Mucosa of rectum (tissue), 2 donors: ENCODE measurements around the gene EIF3A.

ENCODE experiments used
- H3K27ac ChIP-seq, 2 donors: one replicate each; pipeline ENCODE4 v1.7.0; 2013; ENCODE audit warnings: inconsistent platforms in 2 of 2, low read depth in 2 of 2, low read length in 2 of 2
- H3K27me3 ChIP-seq, 2 donors: one replicate each; pipeline ENCODE4 v1.7.0; 2013; ENCODE audit warnings: low read length in 2 of 2; ENCODE audit not compliant: control insufficient read depth in 2 of 2, insufficient read depth in 2 of 2
- H3K36me3 ChIP-seq, 2 donors: one replicate each; pipeline ENCODE4 v1.7.0; 2013; ENCODE audit warnings: low read length in 2 of 2; ENCODE audit not compliant: control insufficient read depth in 2 of 2, insufficient read depth in 2 of 2
- H3K4me1 ChIP-seq, 2 donors: one replicate each; pipeline ENCODE4 v1.7.0; 2013; ENCODE audit warnings: low read length in 2 of 2, mild to moderate bottlenecking in 1 of 2; ENCODE audit not compliant: control insufficient read depth in 2 of 2, insufficient read depth in 2 of 2
- H3K4me3 ChIP-seq, 2 donors: one replicate each; pipeline ENCODE4 v1.7.0; 2013; ENCODE audit warnings: low read length in 2 of 2
- H3K9ac ChIP-seq, 2 donors: one replicate each; pipeline ENCODE4 v1.7.0; 2013; ENCODE audit warnings: low read length in 2 of 2, low read depth in 1 of 2, mild to moderate bottlenecking in 1 of 2
- H3K9me3 ChIP-seq, 2 donors: one replicate each; pipeline ENCODE4 v1.7.0; 2013; ENCODE audit warnings: low read length in 2 of 2; ENCODE audit not compliant: control insufficient read depth in 2 of 2
- donor health status: healthy.
- donor health status: Normal muscosa, but diverticular disease.

EIF3A gene

DNA sequence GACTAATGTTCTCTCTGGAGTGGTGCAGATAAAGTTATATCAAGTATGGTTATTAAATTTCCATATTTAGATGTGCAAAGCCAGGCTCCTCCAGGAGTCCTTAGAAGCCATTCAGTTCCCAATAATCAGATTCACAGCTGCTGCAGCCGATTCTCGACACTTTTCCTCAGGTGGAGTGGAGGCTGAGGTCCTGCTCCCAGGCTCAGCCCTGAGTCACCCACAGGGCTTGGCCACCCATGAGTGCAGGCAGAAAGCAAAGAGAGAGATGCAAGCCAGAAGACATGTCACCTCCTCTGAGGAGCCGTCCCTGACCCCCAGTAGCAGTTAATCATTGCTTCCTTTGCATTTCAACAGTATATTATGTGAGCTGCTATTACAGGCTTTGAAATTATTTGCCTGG is 87.4 kb downstream of the EIF3A start:
- Histone ChIP-seq H3K4me1 (no peaks in the 10 kb centered on the region), H3K9me3 (no peaks in the 10 kb centered on the region), H3K9ac (no peak overlapping the region), H3K4me3 (no peak overlapping the region), H3K27me3 (no peaks in the 10 kb centered on the region), H3K27ac (no peak overlapping the region), H3K36me3 (no peaks in the 10 kb centered on the region)

GRCh38 chr10:118992496-118992895 is 88.1 kb downstream of the EIF3A start:
- Histone ChIP-seq H3K27me3 (no peaks in the 10 kb centered on the region), H3K36me3 (no peaks in the 10 kb centered on the region), H3K4me1 (no peaks in the 10 kb centered on the region), H3K27ac (no peak overlapping the region), H3K4me3 (no peak overlapping the region), H3K9ac (no peak overlapping the region), H3K9me3 (no peaks in the 10 kb centered on the region)

DNA sequence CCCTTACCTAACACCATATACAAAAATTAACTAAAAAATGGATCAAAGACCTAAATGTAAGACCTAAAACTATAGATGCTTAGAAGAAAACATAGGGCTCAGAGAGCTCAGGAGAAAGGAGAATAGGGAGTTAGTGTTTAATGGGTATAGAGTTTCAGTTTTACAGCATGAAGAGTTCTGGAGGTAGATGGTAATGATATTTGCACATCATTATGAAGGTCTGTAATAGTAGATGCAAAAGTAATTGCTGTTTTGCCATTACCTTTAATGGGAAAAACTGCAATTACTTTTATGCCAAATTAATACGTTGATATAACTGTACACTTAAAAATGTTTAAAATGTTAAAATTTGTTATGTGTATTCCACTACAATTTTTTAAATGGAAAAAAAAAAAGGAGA is 90.3 kb downstream of the EIF3A start:
- Histone ChIP-seq H3K4me3 (no peak overlapping the region), H3K36me3 (no peaks in the 10 kb centered on the region), H3K9ac (no peak overlapping the region), H3K27me3 (no peaks in the 10 kb centered on the region), H3K27ac (no peak overlapping the region), H3K4me1 (no peaks in the 10 kb centered on the region), H3K9me3 (no peaks in the 10 kb centered on the region)

DNA sequence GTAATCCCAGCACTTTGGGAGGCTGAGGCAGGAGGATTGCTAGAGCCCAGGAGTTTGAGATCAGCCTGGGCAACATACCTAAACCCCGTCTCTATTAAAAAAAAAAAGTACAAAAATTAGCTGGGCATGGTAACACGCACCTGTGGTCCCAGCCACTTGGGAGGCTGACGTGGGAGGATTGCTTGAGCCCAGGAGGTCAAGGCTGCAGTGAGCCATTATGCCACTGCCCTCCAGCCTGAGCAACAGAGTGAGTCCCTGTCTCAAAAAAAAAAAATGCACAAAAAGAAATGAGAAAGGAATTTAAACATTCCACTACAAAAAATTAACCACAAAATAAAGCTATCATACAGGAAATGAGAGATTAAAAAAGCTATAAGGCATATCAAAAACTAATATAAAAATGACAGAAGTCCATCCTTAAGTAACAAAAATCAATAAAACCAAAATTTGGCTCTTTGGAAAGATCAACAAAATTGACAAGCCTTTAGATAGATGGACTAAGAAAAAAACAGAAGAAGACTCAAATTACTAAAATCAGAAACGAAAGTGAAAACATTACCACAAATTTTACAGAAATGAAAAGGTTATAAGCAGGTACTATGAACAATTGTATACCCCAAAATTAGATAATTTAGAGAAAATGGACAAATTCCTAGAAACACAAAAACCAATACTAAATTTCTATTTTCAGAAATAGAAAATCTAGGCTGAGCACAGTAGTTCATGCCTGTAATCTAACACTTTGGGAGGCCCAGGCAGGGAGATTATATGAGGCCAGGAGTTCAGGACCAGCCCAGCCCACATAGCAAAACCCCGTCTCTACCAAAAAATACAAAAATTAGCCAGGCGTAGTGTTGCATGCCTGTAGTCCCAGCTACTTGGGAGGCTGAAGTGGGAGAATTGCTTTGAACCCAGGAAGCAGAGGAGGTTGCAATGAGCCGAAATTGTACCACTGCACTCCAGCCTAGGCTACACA is 93.5 kb downstream of the EIF3A start:
- Histone ChIP-seq H3K4me1 (no peaks in the 10 kb centered on the region), H3K9ac (no peak overlapping the region), H3K27me3 (no peaks in the 10 kb centered on the region), H3K27ac (no peak overlapping the region), H3K9me3 (peaks cover 0 to 2% of the 10 kb centered on the region in 2 donors), H3K36me3 (no peaks in the 10 kb centered on the region), H3K4me3 (no peak overlapping the region)

- no peak overlapping the region for H3K27ac ChIP-seq
- no peaks in the 10 kb centered on the region for H3K27me3 ChIP-seq
- no peak overlapping the region for H3K4me3 ChIP-seq
- peaks cover 0 to 2% of the 10 kb centered on the region in 2 donors for H3K9me3 ChIP-seq
- H3K9ac ChIP-seq = no peak overlapping the region
- no peaks in the 10 kb centered on the region for H3K4me1 ChIP-seq
- no peaks in the 10 kb centered on the region for H3K36me3 ChIP-seq
Measured at GRCh38 chr10:118985576-118985975, 95.0 kb downstream of the EIF3A start.
